Natural killer cell treated with Interleukin-12 subunit alpha and Interleukin-12 subunit beta and Interleukin-15 and Interleukin-18, amount 100 ng/mL, for 72 hours (primary cell): ENCODE data around the gene BCAS3. TPM values are rescaled to one million over a fixed set of nuclear protein-coding genes. Genes with fewer than 3 reads are reported as not detected.
"Not testable (repeated sequence)": the region's sequence is repeated elsewhere in the genome, so short reads cannot be mapped to it uniquely, and the experiment has no call there.

Experiments
- ATAC-seq, 2 donors: fragments of 150-1000 bp; cut with Tn5 transposase in 1 of 2; sonication (Bioruptor Pico), chemical (Tn5 transposase) in 1 of 2; 2 replicates each; pipeline ENCODE4 v1.10.0; 2021
- DNase-seq: peaks from one replicate; pipeline ENCODE4 v3.0.0; 2022; ENCODE audit warnings: low spot score
- H3K27ac Mint-ChIP-seq, 2 donors: 1 replicate in 1 of 2; 2 replicates in 1 of 2; pipeline ENCODE4 v1.8.0; 2022; ENCODE audit warnings: mixed read lengths in 2 of 2, mild to moderate bottlenecking in 1 of 2, moderate library complexity in 1 of 2
- H3K27me3 Mint-ChIP-seq, 2 donors: 1 replicate in 1 of 2; 2 replicates in 1 of 2; pipeline ENCODE4 v1.8.0; 2022; ENCODE audit warnings: mixed read lengths in 2 of 2
- H3K36me3 Mint-ChIP-seq: one replicate; pipeline ENCODE4 v1.8.0; 2022; ENCODE audit warnings: mixed read lengths
- H3K4me1 Mint-ChIP-seq, 2 donors: 1 replicate in 1 of 2; 2 replicates in 1 of 2; pipeline ENCODE4 v1.8.0; 2022; ENCODE audit warnings: low read depth in 2 of 2, mixed read lengths in 2 of 2, mild to moderate bottlenecking in 1 of 2
- H3K4me3 Mint-ChIP-seq: one replicate; pipeline ENCODE4 v1.8.0; 2022; ENCODE audit warnings: mixed read lengths
- H3K9me3 Mint-ChIP-seq: 2 replicates; pipeline ENCODE4 v1.8.0; 2022; ENCODE audit warnings: mixed read lengths
- total RNA-seq, 2 donors: library from RNA; stranded (reverse); gene quantifications; one replicate each; pipeline ENCODE4 v1.2.3, GENCODE V29; 2022

The BCAS3 gene
- total RNA-seq, 2 donors from 2014 or later, result 19.5 to 26.4 TPM

DNA sequence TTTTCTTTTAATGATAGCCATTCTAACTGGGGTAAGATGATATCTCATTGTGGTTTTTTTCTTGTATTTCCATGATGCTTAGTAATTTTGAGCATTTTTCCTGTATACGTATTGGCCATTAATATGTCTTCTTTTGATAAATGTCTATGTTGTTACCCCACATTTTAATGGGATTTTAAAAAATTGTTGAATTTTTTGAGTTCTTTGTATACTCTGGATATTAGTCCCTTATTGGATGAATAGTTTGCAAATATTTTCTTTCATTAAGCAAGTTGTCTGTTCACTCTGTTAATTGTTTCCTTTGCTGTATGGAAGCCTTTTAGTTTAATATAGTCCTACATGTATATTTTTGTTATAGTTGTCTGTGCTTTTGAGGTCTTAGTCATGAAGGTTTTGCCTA lies 79.8 kb downstream of the BCAS3 start:
- H3K9me3 Mint-ChIP-seq, result no peaks in the 10 kb centered on the region
- peaks cover 12% of the 10 kb centered on the region for H3K36me3 Mint-ChIP-seq
- H3K27ac Mint-ChIP-seq, result no peak overlapping the region
- DNase-seq, result no peak
- H3K4me1 Mint-ChIP-seq, result no peaks in the 10 kb centered on the region
- H3K4me3 Mint-ChIP-seq, result no peak overlapping the region
- no peak for ATAC-seq
- H3K27me3 Mint-ChIP-seq, result no peaks in the 10 kb centered on the region

- Mint-ChIP-seq H3K27ac (no peak overlapping the region), H3K36me3 (peaks cover 12% of the 10 kb centered on the region), H3K4me3 (no peak overlapping the region), H3K9me3 (no peaks in the 10 kb centered on the region), H3K27me3 (no peaks in the 10 kb centered on the region), H3K4me1 (peaks cover 6 to 7% of the 10 kb centered on the region in 2 donors)
- DNase-seq, result no peak
- no peak for ATAC-seq
Observed at GRCh38 chr17:60759756-60760155, 82.1 kb downstream of the BCAS3 start.

GRCh38 chr17:60761301-60761700 lies 83.7 kb downstream of the BCAS3 start:
- not testable (repeated sequence) for ATAC-seq, H3K4me3 Mint-ChIP-seq, H3K27ac Mint-ChIP-seq, H3K27me3 Mint-ChIP-seq, DNase-seq, H3K9me3 Mint-ChIP-seq
- H3K4me1 Mint-ChIP-seq, result peaks cover 6 to 20% of the 10 kb centered on the region in 2 donors
- peaks cover 12% of the 10 kb centered on the region for H3K36me3 Mint-ChIP-seq

DNA sequence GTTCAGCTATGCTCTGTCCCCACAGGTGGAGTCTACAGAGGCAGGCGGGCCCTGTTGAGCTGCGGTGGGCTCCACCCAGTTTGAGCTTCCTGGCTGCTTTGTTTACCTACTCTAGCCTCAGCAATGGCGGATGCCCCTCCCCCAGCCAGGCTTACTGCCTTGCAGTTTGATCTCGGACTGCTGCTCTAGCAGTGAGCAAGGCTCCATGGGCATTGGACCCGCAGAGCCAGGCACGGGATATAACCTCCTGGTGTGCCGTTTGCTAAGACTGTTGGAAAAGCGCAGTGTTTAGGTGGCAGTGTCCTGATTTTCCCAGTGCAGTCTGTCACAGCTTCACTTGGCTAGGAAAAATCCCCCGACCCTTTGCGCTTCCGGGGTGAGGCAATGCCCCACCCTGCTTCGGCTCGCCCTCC lies 89.1 kb downstream of the BCAS3 start:
- H3K4me1 Mint-ChIP-seq, result peaks cover 12 to 28% of the 10 kb centered on the region in 2 donors
- no peak overlapping the region for H3K4me3 Mint-ChIP-seq
- ATAC-seq (no peak), DNase-seq (no peak)
- H3K27me3 Mint-ChIP-seq, result no peaks in the 10 kb centered on the region
- H3K9me3 Mint-ChIP-seq, result no peaks in the 10 kb centered on the region
- no peak overlapping the region for H3K27ac Mint-ChIP-seq
- H3K36me3 Mint-ChIP-seq, result no peaks in the 10 kb centered on the region

GRCh38 chr17:60767744-60768308 lies 90.2 kb downstream of the BCAS3 start:
- Mint-ChIP-seq H3K27ac (no peak overlapping the region), H3K27me3 (no peaks in the 10 kb centered on the region), H3K36me3 (no peaks in the 10 kb centered on the region), H3K4me1 (peaks cover 12 to 28% of the 10 kb centered on the region in 2 donors), H3K9me3 (no peaks in the 10 kb centered on the region), H3K4me3 (no peak overlapping the region)
- DNase-seq (no peak), ATAC-seq (no peak)

GRCh38 chr17:60769327-60769726 lies 91.7 kb downstream of the BCAS3 start:
- H3K36me3 Mint-ChIP-seq, result no peaks in the 10 kb centered on the region
- peaks cover 12 to 24% of the 10 kb centered on the region in 2 donors for H3K4me1 Mint-ChIP-seq
- H3K4me3 Mint-ChIP-seq, result no peak overlapping the region
- no peak for DNase-seq
- no peaks in the 10 kb centered on the region for H3K9me3 Mint-ChIP-seq
- peak in 1 of 2 donors; percentile 15 for ATAC-seq
- H3K27me3 Mint-ChIP-seq, result no peaks in the 10 kb centered on the region
- H3K27ac Mint-ChIP-seq, result no peak overlapping the region

GRCh38 chr17:60770946-60771422 lies 93.3 kb downstream of the BCAS3 start:
- Mint-ChIP-seq H3K36me3 (no peaks in the 10 kb centered on the region), H3K27ac (no peak overlapping the region), H3K4me1 (peaks cover 10 to 12% of the 10 kb centered on the region in 2 donors), H3K4me3 (no peak overlapping the region), H3K9me3 (no peaks in the 10 kb centered on the region), H3K27me3 (no peaks in the 10 kb centered on the region)
- no peak for ATAC-seq
- no peak for DNase-seq

GRCh38 chr17:60771621-60772020 lies 94.0 kb downstream of the BCAS3 start:
- not testable (repeated sequence) for ATAC-seq, H3K4me3 Mint-ChIP-seq, DNase-seq, H3K27me3 Mint-ChIP-seq, H3K9me3 Mint-ChIP-seq, H3K36me3 Mint-ChIP-seq, H3K27ac Mint-ChIP-seq
- peaks cover 5 to 10% of the 10 kb centered on the region in 2 donors for H3K4me1 Mint-ChIP-seq

DNA sequence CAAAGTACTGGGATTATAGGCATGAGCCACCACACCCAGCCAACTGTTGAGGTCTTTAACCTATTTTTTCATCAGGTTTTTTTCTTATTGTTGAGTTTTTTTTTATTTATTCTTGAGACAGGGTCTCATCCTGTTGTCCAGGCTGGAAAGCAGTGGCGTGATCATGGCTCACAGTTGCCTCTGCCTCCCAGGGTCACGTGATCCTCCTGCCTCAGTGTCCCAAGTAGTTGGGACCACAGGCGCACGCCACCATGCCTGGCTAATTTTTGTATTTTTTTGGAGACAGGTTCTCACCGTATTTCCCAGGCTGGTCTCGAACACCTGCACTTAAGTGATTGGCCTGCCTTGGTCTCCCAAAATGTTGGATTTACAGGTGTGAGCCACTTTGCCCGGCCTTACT lies 95.9 kb downstream of the BCAS3 start:
- DNase-seq, result no peak
- no peak overlapping the region for H3K27ac Mint-ChIP-seq
- no peaks in the 10 kb centered on the region for H3K27me3 Mint-ChIP-seq
- no peaks in the 10 kb centered on the region for H3K36me3 Mint-ChIP-seq
- no peak for ATAC-seq
- peaks cover 7 to 10% of the 10 kb centered on the region in 2 donors for H3K4me1 Mint-ChIP-seq
- no peak overlapping the region for H3K4me3 Mint-ChIP-seq
- H3K9me3 Mint-ChIP-seq, result no peaks in the 10 kb centered on the region

- no peaks in the 10 kb centered on the region for H3K9me3 Mint-ChIP-seq
- H3K36me3 Mint-ChIP-seq, result no peaks in the 10 kb centered on the region
- H3K27ac Mint-ChIP-seq, result no peak overlapping the region
- H3K27me3 Mint-ChIP-seq, result no peaks in the 10 kb centered on the region
- ATAC-seq, result no peak
- DNase-seq, result no peak
- peaks cover 0 to 4% of the 10 kb centered on the region in 2 donors for H3K4me1 Mint-ChIP-seq
- H3K4me3 Mint-ChIP-seq, result no peak overlapping the region
Observed at GRCh38 chr17:60781880-60782412, 104.3 kb downstream of the BCAS3 start.

- H3K36me3 Mint-ChIP-seq, result no peaks in the 10 kb centered on the region
- H3K27me3 Mint-ChIP-seq, result no peaks in the 10 kb centered on the region
- H3K27ac Mint-ChIP-seq, result no peak overlapping the region
- H3K4me3 Mint-ChIP-seq, result no peak overlapping the region
- ATAC-seq (no peak), DNase-seq (no peak)
- H3K4me1 Mint-ChIP-seq, result peaks cover 2 to 3% of the 10 kb centered on the region in 2 donors
- H3K9me3 Mint-ChIP-seq, result no peaks in the 10 kb centered on the region
Observed at GRCh38 chr17:60782742-60783141, 105.1 kb downstream of the BCAS3 start.

- no peak for ATAC-seq
- Mint-ChIP-seq H3K27me3 (no peaks in the 10 kb centered on the region), H3K4me3 (no peak overlapping the region), H3K27ac (no peak overlapping the region), H3K36me3 (no peaks in the 10 kb centered on the region), H3K4me1 (peaks cover 0 to 5% of the 10 kb centered on the region in 2 donors), H3K9me3 (no peaks in the 10 kb centered on the region)
- DNase-seq, result no peak
Observed at GRCh38 chr17:60790205-60790604, 112.6 kb downstream of the BCAS3 start.

DNA sequence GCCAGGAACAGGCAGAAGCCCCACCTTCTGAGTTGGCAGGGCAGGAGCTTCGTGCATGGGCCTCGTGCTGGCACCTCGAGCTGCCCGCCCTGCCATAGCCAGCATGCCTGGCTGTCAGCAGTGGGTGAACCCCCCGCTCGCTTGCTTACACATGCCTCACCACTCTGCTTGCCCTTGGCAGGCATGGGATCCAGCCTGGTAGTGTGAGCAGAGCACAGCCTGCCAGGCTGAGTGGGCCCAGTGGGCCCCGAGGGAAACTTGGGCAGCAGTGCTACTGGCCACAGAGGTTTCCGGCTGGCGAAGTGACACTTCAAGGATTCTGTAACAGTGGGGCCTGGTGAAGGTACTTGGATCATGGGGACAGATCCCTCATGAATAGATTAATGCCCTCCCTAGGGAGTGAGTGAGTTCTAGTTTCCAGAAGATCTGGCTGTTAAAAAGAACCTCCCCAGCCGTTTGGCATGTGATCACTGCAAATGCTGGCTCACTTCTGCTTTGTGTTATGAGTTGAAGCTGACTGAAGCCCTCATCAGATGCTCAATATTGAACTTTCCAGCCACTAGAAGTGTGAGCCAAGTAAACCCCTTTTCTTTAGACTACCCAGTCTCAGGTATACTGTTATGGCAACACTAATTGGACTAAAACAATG lies 114.7 kb downstream of the BCAS3 start:
- H3K27me3 Mint-ChIP-seq, result no peaks in the 10 kb centered on the region
- no peak overlapping the region for H3K27ac Mint-ChIP-seq
- H3K9me3 Mint-ChIP-seq, result no peaks in the 10 kb centered on the region
- peak in 1 of 2 donors; percentile 32 for ATAC-seq
- H3K36me3 Mint-ChIP-seq, result no peaks in the 10 kb centered on the region
- no peak for DNase-seq
- H3K4me1 Mint-ChIP-seq, result peaks cover 0 to 9% of the 10 kb centered on the region in 2 donors
- H3K4me3 Mint-ChIP-seq, result no peak overlapping the region

GRCh38 chr17:60798576-60798975 lies 120.9 kb downstream of the BCAS3 start:
- no peak overlapping the region for H3K27ac Mint-ChIP-seq
- no peaks in the 10 kb centered on the region for H3K36me3 Mint-ChIP-seq

More at GRCh38 chr17:60798576-60798975, 120.9 kb downstream of the BCAS3 start:
- Mint-ChIP-seq H3K9me3 (no peaks in the 10 kb centered on the region), H3K27me3 (no peaks in the 10 kb centered on the region), H3K4me1 (peaks cover 0 to 9% of the 10 kb centered on the region in 2 donors), H3K4me3 (no peak overlapping the region)
- DNase-seq (no peak), ATAC-seq (no peak)
